DOHH2 (cell line): ENCODE measurements around the gene FOXP4.
A peak's percentile ranks its signal among the peaks of the same experiment; 100 is the strongest.

Experiments
- H3F3A ChIP-seq: fragments of 200-600 bp; sonication (generic), shearing (Covaris generic); 2 replicates; pipeline ENCODE4 v1.6.0; 2016; ENCODE audit warnings: antibody characterized with exemption, mild to moderate bottlenecking; ENCODE audit not compliant: control insufficient read depth, insufficient read depth
- H3K27ac ChIP-seq: fragments of 200-600 bp; sonication (generic); 2 replicates; pipeline ENCODE4 v1.5.1; 2014; ENCODE audit warnings: low read depth, mild to moderate bottlenecking, low read length, moderate library complexity
- H3K27me3 ChIP-seq: fragments of 200-600 bp; sonication (generic); 2 replicates; pipeline ENCODE4 v1.6.1; 2014; ENCODE audit warnings: mild to moderate bottlenecking, low read length, mixed read lengths; ENCODE audit not compliant: control insufficient read depth
- H3K36me3 ChIP-seq: fragments of 200-600 bp; sonication (generic); 2 replicates; pipeline ENCODE4 v1.6.1; 2014; ENCODE audit warnings: mild to moderate bottlenecking, low read length, moderate library complexity, mixed read lengths; ENCODE audit not compliant: control insufficient read depth
- H3K4me1 ChIP-seq: fragments of 200-600 bp; sonication (generic); 2 replicates; pipeline ENCODE4 v1.6.1; 2014; ENCODE audit warnings: mild to moderate bottlenecking, low read length, mixed read lengths; ENCODE audit not compliant: control insufficient read depth
- H3K4me2 ChIP-seq: fragments of 200-600 bp; sonication (generic); 2 replicates; pipeline ENCODE4 v1.6.0; 2014; ENCODE audit warnings: mild to moderate bottlenecking, low read length, moderate library complexity
- H3K4me3 ChIP-seq: fragments of 200-600 bp; sonication (generic); 2 replicates; pipeline ENCODE4 v1.5.1; 2014; ENCODE audit warnings: mild to moderate bottlenecking, low read length, mixed read lengths
- H3K79me2 ChIP-seq: fragments of 200-600 bp; sonication (generic); 2 replicates; pipeline ENCODE4 v1.6.1; 2014; ENCODE audit warnings: mild to moderate bottlenecking, low read length, mixed read lengths; ENCODE audit not compliant: control insufficient read depth
- H3K9me2 ChIP-seq: fragments of 200-600 bp; sonication (generic); replicated peaks from 2 replicates; pipeline ENCODE4 v1.6.1; 2014; ENCODE audit warnings: mild to moderate bottlenecking, low read length, mixed read lengths; ENCODE audit not compliant: control insufficient read depth
- H3K9me3 ChIP-seq: fragments of 200-600 bp; sonication (generic); 2 replicates; pipeline ENCODE4 v1.6.1; 2014; ENCODE audit warnings: antibody characterized with exemption, low read length, mixed read lengths; ENCODE audit not compliant: control insufficient read depth, insufficient read depth
- H4K20me1 ChIP-seq: fragments of 200-600 bp; sonication (generic); 2 replicates; pipeline ENCODE4 v1.6.0; 2014; ENCODE audit warnings: low read depth, mild to moderate bottlenecking, antibody characterized with exemption, low read length, moderate library complexity; ENCODE audit not compliant: control insufficient read depth, insufficient read depth
- EZH2phosphoT487 ChIP-seq: fragments of 200-600 bp; sonication (generic); IDR thresholded peaks from 2 replicates; pipeline ENCODE4 v1.6.1; 2017; ENCODE audit warnings: borderline replicate concordance, mild to moderate bottlenecking, antibody characterized with exemption, low read length, moderate library complexity, mixed read lengths
- TF ChIP-seq, protein P1 (sequence below): fragments of 200-600 bp; sonication (generic); IDR thresholded peaks from one replicate; pipeline ENCODE4 v1.5.1; 2014; ENCODE audit warnings: antibody characterized with exemption, mild to moderate bottlenecking, low read depth, low read length; ENCODE audit not compliant: poor library complexity, severe bottlenecking

The FOXP4 gene

DNA sequence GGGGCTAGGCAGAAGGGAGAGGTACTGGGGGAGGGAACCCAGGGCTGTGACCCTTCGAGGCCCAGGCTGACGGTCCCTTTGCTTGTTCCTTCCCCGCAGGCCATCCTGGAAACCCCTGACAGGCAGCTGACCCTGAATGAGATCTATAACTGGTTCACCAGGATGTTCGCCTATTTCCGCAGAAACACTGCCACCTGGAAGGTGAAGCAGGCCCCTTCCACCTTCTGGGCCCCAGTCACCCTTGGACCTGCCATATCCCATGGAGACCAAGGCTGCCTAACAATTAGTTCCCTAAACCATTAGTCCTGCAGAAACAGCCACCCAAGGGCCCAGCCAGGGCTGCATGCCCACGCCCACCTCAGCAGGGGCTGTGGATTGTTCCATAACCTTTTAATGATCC lies 44.9 kb downstream of the FOXP4 start:
- H3K36me3 ChIP-seq, result no peaks in the 10 kb centered on the region; the same call in 1 of the 2 replicates
- no peaks in the 10 kb centered on the region for H3K79me2 ChIP-seq
- TF ChIP-seq, protein P1, sequence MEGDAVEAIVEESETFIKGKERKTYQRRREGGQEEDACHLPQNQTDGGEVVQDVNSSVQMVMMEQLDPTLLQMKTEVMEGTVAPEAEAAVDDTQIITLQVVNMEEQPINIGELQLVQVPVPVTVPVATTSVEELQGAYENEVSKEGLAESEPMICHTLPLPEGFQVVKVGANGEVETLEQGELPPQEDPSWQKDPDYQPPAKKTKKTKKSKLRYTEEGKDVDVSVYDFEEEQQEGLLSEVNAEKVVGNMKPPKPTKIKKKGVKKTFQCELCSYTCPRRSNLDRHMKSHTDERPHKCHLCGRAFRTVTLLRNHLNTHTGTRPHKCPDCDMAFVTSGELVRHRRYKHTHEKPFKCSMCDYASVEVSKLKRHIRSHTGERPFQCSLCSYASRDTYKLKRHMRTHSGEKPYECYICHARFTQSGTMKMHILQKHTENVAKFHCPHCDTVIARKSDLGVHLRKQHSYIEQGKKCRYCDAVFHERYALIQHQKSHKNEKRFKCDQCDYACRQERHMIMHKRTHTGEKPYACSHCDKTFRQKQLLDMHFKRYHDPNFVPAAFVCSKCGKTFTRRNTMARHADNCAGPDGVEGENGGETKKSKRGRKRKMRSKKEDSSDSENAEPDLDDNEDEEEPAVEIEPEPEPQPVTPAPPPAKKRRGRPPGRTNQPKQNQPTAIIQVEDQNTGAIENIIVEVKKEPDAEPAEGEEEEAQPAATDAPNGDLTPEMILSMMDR, result no peak
- TF ChIP-seq EZH2phosphoT487, result no peak

DNA sequence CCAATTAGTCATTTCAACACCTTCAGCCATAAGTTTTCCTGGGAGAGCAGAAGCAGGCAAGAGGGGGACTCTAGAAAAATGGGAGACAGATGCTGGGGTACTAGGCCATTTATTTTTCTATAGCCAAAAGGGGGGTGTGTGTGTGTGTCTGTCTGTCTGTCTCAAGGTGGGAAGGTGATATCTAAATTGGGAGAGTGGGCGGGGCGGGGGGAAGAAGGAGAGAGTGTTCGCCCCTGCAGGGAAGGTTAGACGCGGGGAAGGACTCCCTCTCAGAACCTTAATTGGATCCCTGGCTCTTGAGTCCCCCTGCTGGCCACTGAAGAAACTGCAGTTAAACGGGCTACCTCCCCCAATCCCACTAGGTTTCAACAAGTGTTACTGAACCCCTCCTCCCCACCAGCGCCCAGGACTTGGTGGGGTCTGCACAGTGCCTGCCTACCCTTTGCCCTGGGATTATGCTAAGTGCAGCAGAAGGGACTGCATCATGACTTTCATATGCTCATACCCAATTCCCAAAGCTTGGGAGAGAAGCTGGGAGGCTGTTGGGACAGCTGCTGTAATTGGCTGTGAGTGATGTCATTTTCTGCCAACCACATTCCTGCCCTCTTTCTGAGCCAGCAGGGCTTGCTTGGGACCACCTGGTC lies 45.8 kb downstream of the FOXP4 start:
- H3K4me2 ChIP-seq, result no peak overlapping the region
- H3K27me3 ChIP-seq, result no peaks in the 10 kb centered on the region
- H3K9me3 ChIP-seq, result no peaks in the 10 kb centered on the region
- H4K20me1 ChIP-seq, result no peaks in the 10 kb centered on the region
- no peaks in the 10 kb centered on the region for H3K4me1 ChIP-seq
- TF ChIP-seq EZH2phosphoT487, result no peak
- TF ChIP-seq, protein P1, result peak; percentile 92
- H3F3A ChIP-seq, result no peaks in the 10 kb centered on the region
- no peak overlapping the region for H3K4me3 ChIP-seq
- no peaks in the 10 kb centered on the region for H3K79me2 ChIP-seq
- no peaks in the 10 kb centered on the region for H3K9me2 ChIP-seq
- no peaks in the 10 kb centered on the region; the same call in 1 of the 2 replicates for H3K36me3 ChIP-seq
- H3K27ac ChIP-seq, result no peak overlapping the region

More for the DNA sequence above, 44.9 kb downstream of the FOXP4 start:
- Histone ChIP-seq H3K9me2 (no peaks in the 10 kb centered on the region), H3K9me3 (no peaks in the 10 kb centered on the region), H3K4me3 (no peak overlapping the region), H3K4me2 (no peak overlapping the region), H3K27ac (no peak overlapping the region), H3F3A (no peaks in the 10 kb centered on the region), H4K20me1 (no peaks in the 10 kb centered on the region), H3K4me1 (no peaks in the 10 kb centered on the region), H3K27me3 (no peaks in the 10 kb centered on the region)

DNA sequence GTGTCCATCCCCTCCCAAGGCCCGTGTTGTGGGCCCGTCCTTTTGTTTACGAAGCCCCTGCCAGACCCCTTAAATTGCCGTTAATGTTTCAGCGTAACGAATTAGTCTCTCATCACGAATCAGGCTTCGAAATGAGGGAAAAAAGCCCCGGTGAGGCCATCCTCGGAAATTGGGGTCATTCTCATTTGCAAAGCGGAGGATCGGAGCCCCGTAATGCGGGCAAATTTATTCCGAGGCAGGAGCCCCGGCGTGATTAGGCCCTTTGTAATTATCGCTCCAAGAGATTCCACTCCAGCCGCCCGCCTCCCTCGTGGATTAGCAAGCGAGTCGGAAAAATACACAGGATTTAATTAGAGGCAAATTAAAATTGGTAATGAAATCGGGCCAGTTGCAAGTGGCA lies 47.2 kb downstream of the FOXP4 start:
- H3K79me2 ChIP-seq, result no peaks in the 10 kb centered on the region
- H3K4me1 ChIP-seq, result no peaks in the 10 kb centered on the region
- H3K27ac ChIP-seq, result no peak overlapping the region
- H4K20me1 ChIP-seq, result no peaks in the 10 kb centered on the region
- H3K4me2 ChIP-seq, result no peak overlapping the region
- no peaks in the 10 kb centered on the region for H3K9me2 ChIP-seq
- no peaks in the 10 kb centered on the region; the same call in 1 of the 2 replicates for H3K36me3 ChIP-seq
- TF ChIP-seq, protein P1, result no peak
- no peak for TF ChIP-seq EZH2phosphoT487
- H3F3A ChIP-seq, result no peaks in the 10 kb centered on the region
- no peaks in the 10 kb centered on the region for H3K27me3 ChIP-seq
- H3K9me3 ChIP-seq, result no peaks in the 10 kb centered on the region
- no peak overlapping the region for H3K4me3 ChIP-seq
